Ammon's horn (tissue), 1 donor: ENCODE results near the gene SIGLECL1.
A peak's percentile ranks its signal among the peaks of the same experiment; 100 is the strongest.

Experiments used
- DNase-seq: peaks from one replicate; pipeline ENCODE4 v3.0.0-alpha.2; 2016; ENCODE audit warnings: low spot score

SIGLECL1 gene

DNA sequence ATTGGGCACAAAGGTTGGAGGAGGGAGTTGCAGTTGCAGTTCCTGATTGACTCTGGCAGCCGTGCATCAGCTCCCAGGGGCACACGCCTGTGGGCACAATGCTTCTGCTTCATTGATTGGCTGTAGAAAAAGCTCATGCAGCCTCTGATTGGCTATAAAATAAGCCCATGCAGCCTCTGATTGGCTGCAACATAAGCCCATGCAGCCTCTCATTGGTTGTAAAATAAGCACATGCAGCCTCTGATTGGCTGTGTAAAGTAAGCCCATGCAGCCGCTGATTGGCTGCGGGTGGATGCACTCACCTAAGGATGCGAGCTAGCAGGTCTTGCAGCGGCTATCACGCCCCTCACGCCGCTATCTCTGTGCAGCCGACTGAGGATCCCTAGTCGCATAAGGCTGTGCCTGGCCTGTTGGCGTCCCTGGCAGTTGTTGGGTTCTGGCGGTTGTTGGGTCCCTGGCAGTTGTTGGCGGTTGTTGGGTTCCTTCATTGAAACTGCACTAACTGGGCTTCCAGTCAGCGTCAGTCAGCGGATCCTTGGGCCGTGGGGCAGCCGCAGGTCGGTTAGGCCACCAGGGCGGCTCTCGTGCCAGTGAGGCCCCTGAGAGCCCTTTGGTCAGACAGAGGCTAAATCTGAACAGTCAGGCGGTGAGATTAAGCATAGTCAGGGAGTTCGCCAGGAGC lies at the start of gene SIGLECL1:
TSS of gene SIGLECL1 (plus strand) at position 295 of the 682 bp plus-strand sequence. CDS start 12,993 bp downstream, outside the sequence.
- no peak for DNase-seq

DNA sequence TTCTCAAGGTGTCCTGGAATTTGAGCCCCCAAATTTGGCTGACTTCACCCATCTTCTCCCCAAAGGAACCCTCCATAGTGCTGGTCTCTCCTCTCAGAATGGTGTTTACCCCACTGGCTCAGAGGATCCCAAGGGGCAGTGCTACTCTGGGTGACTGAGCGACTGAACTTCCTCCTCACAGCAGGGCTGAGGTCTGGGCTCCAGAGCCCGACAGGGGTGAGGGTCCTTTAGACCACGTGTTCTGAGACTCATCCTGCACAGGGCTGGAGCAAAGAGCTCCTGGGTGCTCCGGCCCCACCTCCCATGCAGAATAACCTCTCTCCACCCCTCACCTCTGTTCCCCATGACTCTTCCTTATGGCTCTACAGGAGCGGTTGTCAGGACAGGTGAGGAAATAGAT lies 49.2 kb upstream of the SIGLECL1 start:
- no peak for DNase-seq

DNA sequence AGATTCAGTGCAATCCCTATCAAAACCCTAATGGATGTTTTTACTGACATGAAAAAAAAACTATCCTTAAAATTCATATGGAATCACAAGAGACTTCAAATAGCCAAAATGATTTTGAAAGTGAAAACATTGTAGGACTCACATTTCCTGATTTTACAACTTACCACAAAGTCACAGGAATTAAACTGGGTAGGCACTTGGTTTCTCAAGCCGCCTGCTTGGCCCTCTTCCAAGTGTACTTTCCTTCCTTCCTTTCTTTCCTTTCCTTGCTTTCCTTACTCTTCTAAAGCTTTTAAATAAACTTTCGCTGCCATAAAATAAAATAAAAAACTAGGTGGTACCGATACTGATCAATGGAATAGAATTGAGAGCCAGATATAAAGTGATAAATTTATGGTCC lies 47.0 kb upstream of the SIGLECL1 start:
- no peak for DNase-seq

DNA sequence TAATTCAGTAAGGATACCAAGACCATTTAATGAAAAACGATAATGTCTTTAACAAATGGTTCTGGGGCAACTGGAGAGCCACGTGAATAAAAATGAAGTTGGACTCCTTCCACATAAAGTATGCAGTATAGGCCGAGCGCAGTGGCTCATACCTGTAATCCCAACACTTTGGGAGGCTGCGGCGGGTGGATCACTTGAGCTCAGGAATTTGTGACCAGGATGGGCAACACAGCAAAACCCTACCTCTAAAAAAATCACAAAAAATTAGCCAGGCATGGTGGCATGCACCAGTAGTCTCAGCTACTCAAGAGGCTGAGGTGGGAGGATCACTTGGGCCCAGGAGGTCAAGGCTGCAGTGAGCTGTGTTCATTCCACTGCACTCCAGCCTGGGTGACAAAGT lies 46.6 kb upstream of the SIGLECL1 start:
- DNase-seq = no peak

- no peak for DNase-seq
Measured at GRCh38 chr19:51207747-51208146, 43.1 kb upstream of the SIGLECL1 start.

DNA sequence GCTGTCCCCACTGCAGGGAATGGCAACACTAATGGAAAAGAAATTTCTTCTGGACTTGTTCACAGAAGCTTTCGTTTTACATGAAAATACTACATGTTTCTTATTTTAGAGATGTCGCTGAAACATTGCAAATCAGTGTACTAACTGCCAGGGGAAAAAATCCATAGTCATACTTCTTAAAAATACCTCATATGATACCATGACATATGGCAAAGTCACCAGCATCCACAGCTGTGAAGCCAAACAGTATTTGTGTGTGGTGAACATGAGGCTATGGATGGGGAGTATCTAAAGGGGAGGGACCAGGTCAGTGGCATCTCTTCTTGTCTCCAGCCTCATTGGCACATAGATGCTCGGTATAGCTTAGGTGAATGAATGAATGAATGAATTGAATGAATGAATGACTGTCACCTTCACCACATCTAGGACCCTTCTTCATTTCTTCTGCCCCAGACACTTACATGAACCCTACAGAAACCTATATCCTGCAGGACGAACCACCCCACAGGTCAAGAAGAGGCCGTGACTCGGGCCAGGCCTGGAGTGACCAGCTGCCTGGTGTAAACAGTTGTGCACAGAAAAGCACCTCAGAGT lies 40.6 kb upstream of the SIGLECL1 start:
- DNase-seq = no peak

DNA sequence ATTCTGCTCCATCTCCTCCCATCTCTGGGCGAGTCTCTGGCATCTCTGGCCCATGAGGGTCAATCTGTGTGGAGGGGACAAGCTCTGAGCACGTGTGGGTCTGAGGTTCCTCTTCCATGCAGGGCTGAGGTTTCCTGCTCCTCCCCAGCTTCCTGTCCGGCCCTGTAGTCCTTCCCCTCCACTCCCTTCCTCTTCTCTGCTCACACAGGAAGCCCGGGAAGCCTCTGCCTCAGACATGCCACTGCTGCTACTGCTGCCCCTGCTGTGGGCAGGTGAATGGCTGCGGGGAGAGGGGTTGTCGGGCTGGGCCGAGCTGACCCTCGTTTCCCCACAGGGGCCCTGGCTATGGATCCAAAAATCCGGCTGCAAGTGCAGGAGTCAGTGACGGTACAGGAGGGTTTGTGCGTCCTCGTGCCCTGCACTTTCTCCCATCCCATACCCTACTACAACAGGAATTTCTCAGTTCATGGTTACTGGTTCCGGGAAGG lies 40.0 kb upstream of the SIGLECL1 start:
- DNase-seq = peak; percentile 59

GRCh38 chr19:51211833-51212232 lies 39.0 kb upstream of the SIGLECL1 start:
- no peak for DNase-seq

DNA sequence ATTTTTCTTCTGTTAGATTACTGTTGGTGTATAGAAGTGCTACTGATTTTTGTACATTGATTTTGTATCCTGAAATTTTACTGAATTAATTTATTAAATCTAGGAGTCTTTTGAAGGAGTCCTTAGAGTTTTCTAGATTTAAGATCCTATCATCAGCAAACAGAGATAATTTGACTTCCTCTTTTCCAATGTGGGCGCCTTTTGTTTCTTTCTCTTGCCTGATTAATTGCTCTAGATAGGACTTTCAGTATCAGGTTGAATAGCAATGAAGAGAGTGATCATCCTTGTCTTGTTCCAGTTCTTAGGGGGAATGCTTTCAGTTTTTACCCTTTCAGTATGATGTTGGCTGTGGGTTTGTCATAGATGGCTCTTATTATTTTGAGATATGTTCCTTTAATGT lies 31.6 kb upstream of the SIGLECL1 start:
- no peak for DNase-seq

DNA sequence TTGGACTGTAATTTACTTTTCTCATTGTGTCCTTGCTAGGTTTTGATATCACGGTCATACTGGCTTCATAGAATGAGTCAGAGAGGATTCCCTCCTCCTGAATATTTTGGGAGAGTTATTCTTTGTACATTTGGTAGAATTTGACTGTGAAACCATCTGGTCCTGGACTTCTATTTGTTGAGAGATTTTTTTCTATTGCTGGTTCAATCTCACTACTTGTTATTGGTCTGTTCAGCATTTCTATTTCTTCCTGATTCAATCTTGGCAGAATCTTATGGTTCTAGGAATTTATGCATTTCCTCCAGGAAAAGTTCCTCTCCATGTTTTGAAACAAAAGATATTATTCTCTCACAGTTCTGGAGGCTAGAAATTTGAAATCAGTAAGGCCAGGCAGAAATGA lies 30.9 kb upstream of the SIGLECL1 start:
- no peak for DNase-seq

- no peak for DNase-seq
Measured at GRCh38 chr19:51220996-51221395, 29.9 kb upstream of the SIGLECL1 start.

DNA sequence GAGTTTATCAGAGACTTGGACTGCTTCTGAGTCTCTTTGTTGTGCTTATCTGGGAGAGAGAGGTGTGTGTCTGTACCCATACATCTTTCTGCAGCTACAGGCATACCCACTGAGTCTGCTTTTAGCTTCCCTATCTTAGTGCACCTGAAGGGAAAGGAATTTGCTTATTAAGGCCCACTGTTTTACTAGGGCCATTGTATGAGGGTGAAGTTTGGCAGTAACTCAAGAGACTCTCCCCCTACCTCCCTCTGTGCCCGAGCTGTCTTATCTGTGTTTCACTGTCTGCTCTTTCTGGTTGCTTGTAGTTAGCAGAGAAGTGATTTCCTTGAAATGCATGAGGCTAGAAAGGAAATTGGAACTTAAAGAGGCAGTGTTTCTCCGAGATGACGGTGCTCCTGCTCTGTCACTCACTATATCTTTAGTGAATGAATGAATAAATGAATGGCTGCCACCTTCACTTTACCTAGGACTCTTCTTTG lies 26.7 kb upstream of the SIGLECL1 start:
- DNase-seq = no peak

DNA sequence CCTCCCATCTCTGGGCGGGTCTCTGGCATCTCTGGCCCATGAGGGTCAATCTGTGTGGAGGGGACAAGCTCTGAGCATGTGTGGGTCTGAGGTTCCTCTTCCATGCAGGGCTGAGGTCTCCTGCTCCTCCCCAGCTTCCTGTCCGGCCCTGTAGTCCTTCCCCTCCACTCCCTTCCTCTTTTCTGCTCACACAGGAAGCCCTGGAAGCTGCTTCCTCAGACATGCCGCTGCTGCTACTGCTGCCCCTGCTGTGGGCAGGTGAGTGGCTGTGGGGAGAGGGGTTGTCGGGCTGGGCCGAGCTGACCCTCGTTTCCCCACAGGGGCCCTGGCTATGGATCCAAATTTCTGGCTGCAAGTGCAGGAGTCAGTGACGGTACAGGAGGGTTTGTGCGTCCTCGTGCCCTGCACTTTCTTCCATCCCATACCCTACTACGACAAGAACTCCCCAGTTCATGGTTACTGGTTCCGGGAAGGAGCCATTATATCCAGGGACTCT lies 25.9 kb upstream of the SIGLECL1 start, which contains the start of gene CD33:
TSS of gene CD33 (plus strand) at position 183 of the 496 bp plus-strand sequence. CDS start at position 222, 39 bp downstream.
- DNase-seq = peak; percentile 64

- DNase-seq = no peak
Measured at GRCh38 chr19:51226067-51226466, 24.8 kb upstream of the SIGLECL1 start.

DNA sequence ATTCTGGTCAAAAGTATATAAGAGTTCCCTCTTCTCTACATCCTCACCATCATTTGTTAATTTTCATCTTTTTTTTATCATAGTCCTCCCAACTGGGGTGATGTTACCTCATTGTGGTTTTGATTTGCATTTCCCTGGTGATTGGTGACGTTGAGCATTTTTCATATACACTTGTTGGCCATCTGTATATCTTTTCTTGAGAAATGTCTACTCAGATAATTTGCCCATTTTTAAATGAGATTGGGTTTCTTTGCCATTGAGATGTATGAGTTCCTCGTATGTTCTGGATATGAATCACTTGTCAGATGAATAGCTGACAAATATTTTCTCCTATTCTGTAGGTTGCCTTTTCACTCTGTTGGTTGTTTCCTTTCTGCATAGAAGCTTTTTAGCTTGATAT lies 23.6 kb upstream of the SIGLECL1 start:
- DNase-seq = no peak

DNA sequence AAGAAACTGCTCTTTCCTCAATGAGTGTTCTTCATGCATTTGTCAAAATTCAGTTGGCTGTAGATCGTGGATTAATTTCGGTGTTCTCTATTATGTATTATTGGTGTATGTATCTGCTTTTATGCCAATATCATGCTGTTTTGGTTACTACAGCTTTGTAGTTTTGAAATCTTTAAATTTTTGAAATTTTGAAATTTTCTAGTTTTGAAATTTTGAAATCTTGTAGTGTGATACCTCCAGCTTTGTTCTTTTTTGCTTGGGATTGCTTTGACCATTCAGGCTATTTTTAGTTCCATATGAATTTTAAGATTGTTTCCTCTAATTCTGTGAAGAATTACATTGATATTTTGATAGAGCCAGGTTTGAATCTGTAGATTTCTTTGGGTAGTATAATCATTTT lies 22.9 kb upstream of the SIGLECL1 start:
- DNase-seq = no peak

GRCh38 chr19:51240866-51241265 lies 10.0 kb upstream of the SIGLECL1 start:
- DNase-seq = no peak

DNA sequence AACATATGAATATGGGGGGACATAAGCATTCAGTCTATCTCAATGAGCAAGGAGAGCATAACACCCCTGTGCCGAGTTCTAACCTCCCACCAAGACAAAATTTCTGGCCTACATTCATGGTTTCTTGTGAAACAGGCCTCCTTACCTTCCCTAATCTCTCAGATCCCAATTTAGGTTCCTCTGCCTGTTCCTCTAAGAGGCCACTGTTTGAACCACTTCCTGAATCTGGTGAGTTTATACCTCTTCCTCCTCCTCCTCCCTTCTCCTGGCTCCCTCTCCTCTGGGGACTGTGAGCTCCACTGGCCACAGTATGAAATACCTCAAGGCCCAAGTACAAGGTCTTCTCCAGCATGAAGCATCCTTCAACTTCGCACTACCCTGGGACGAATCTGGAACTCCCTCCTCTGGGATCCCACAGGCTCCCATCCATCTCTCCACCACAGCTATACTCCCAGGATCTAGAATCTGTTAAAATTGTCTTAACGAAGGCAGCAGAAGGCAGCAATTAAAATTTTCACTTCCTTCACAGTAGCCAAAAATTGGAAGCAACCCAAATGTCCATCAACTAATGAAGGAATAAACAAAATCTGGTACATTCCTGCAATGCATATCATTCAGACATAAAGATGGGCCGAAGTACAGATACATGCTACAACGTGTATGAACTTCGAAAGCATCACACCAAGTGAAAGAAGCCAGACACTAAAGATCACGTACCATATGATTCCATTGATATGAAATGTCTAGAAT lies 7.8 kb upstream of the SIGLECL1 start:
- no peak for DNase-seq

DNA sequence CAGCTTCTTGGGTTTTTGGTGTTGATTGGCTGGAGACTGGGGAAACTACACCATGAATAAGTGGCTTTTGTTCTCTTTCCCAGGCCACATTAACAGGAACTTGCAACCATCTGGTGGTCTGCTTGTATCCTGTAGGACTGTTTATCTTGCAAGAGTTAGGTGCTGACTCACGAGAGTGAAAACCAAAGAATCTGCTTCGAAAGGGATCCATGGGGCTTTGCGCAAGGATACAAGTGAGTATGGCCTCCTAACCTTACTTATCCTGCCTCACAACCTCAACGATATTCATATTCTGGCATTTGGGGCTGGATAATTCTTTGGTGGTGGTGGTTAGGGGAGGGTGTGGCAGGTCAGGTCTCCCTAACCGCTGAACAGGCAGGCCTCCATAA lies 4.7 kb upstream of the SIGLECL1 start:
- DNase-seq = no peak

GRCh38 chr19:51247972-51248590 lies 2.8 kb upstream of the SIGLECL1 start:
- no peak for DNase-seq

DNA sequence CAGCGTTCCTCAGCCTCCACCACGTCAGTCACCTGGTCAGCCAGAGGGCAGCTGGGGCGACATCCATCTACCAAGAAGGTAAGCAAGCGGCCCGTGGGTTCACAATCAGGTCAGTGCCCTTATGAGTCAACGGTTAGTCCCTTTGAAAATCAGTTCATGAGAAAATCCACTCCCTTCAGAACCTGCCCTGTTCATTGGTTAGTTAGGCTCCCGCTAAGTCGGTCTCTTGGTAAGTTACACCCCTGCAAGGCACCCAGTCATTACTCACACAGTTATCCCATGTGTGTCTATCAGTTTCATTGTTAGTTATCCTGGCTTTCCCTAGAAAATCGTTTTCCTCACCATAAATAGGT lies 564 bp downstream of the SIGLECL1 start:
- no peak for DNase-seq
